ENCODE measurements around the gene RNF7. TPM values are rescaled to one million over a fixed set of nuclear protein-coding genes. Genes with fewer than 3 reads are reported as not detected.

Gene RNF7
- 10 to 100 TPM; 11.7 to 20.7 TPM for total RNA-seq
- polyA plus RNA-seq, result 10 to 100 TPM; 37.2 to 71.6 TPM

- Histone ChIP-seq H3K36me3 (ENCODE audit: control insufficient read depth in 4 of 4, insufficient read depth in 3 of 4, low read depth in 1 of 4, low read length in 3 of 4) (no peaks in the 10 kb centered on the region), H3K27me3 (ENCODE audit: control insufficient read depth in 4 of 4, insufficient read depth in 4 of 4, low read length in 3 of 4) (no peaks in the 10 kb centered on the region), H3K4me1 (ENCODE audit: control insufficient read depth in 4 of 4, insufficient read depth in 4 of 4, low read length in 3 of 4) (peaks cover 3 to 21% (median 16%) of the 10 kb centered on the region in 4 donors), H3K9ac (ENCODE audit: low read depth in 1 of 2, low read length in 2 of 2) (peak within 1 kb of the TSS; percentile 63 to 64), H3K4me3 (ENCODE audit: low read depth in 1 of 3, low read length in 3 of 3) (peak within 1 kb of the TSS; percentile 92 to 96 (median 94)), H3K9me3 (ENCODE audit: control insufficient read depth in 4 of 4, low read length in 3 of 4) (no peaks in the 10 kb centered on the region), H3K27ac (ENCODE audit: low read depth in 1 of 2, low read length in 2 of 2) (peak within 1 kb of the TSS; percentile 87 to 92)
- DNase-seq (ENCODE audit: low spot score), result peak; percentile 98
- under 1% methylated on average over 81 of the region's 81 CpGs for WGBS
- TF ChIP-seq JUND (IDR thresholded peaks at IDR 0.05), result no peak
- TF ChIP-seq GABPA (IDR thresholded peaks at IDR 0.05 in 1 of 2, conservative IDR thresholded peaks at IDR 0.05 in 1 of 2), result no peak
- peak; percentile 86 for TF ChIP-seq CTCF (IDR thresholded peaks at IDR 0.05; ENCODE audit: low read depth, low read length, missing input control)
- TF ChIP-seq RAD21 (IDR thresholded peaks at IDR 0.05), result peak; percentile 72 to 79
- TF ChIP-seq EGR1 (IDR thresholded peaks at IDR 0.05; ENCODE audit: low read depth in 2 of 2), result peak in 1 of 2 donors; percentile 54
- no peak for TF ChIP-seq MAX (IDR thresholded peaks at IDR 0.05)
- no peak for TF ChIP-seq FOXA2 (IDR thresholded peaks at IDR 0.05)
- TF ChIP-seq FOXA1 (IDR thresholded peaks at IDR 0.05), result no peak
- TF ChIP-seq, protein P1, sequence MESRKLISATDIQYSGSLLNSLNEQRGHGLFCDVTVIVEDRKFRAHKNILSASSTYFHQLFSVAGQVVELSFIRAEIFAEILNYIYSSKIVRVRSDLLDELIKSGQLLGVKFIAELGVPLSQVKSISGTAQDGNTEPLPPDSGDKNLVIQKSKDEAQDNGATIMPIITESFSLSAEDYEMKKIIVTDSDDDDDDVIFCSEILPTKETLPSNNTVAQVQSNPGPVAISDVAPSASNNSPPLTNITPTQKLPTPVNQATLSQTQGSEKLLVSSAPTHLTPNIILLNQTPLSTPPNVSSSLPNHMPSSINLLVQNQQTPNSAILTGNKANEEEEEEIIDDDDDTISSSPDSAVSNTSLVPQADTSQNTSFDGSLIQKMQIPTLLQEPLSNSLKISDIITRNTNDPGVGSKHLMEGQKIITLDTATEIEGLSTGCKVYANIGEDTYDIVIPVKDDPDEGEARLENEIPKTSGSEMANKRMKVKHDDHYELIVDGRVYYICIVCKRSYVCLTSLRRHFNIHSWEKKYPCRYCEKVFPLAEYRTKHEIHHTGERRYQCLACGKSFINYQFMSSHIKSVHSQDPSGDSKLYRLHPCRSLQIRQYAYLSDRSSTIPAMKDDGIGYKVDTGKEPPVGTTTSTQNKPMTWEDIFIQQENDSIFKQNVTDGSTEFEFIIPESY (IDR thresholded peaks at IDR 0.05), result no peak
- no peak for TF ChIP-seq HNF4A (conservative IDR thresholded peaks at IDR 0.05)
- TF ChIP-seq YY1 (IDR thresholded peaks at IDR 0.05), result peak; percentile 96
- no peak for TF ChIP-seq ATF3 (IDR thresholded peaks at IDR 0.05)
- TF ChIP-seq RXRA (IDR thresholded peaks at IDR 0.05), result no peak
- TF ChIP-seq HNF4G (IDR thresholded peaks at IDR 0.05), result no peak
- peak; percentile 59 for TF ChIP-seq SP1 (IDR thresholded peaks at IDR 0.05)
- no peak for TF ChIP-seq NR2F2 (IDR thresholded peaks at IDR 0.05)
- TF ChIP-seq REST (IDR thresholded peaks at IDR 0.05), result peak; percentile 62
- TF ChIP-seq TAF1 (conservative IDR thresholded peaks at IDR 0.05), result peak; percentile 47
These were observed at the start of gene RNF7 for GRCh38 chr3:141738022-141738890. TSS of gene RNF7 (plus strand) at chr3:141738298. CDS start at chr3:141738342, 44 bp downstream.
